ENCODE results near the gene FAM98B. TPM values are rescaled to one million over a fixed set of nuclear protein-coding genes. Genes with fewer than 3 reads are reported as not detected.

FAM98B gene
- total RNA-seq, 1 experiment from 2014 or later: 38.1 TPM

DNA sequence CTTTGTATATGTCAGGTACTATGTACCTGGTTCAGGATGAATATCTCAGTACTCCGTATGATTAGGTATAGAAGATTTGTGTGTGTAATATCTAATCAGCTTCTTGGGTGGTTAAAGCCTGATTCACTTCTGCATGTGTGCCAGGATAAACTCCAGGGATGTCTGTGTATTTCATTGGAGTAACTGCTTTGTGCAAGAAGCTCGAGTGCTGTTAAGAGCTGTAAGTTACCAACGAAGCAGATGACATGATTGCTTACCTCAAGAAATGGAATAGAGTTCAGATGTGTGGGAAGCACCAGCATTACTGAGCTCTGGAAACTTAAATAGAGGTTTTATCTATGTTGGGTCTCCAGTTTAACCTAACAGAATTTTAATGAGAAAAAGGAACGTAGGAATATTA is 23.7 kb downstream of the FAM98B start:
- H3K4me1 Mint-ChIP-seq: no peaks in the 10 kb centered on the region
- H3K36me3 Mint-ChIP-seq: peaks cover 47% of the 10 kb centered on the region
- H3K4me3 Mint-ChIP-seq: no peak overlapping the region
- no peak for ATAC-seq
- POLR2A ChIA-PET: no interaction called here
- no peak for TF ChIP-seq CBFB (CRISPR knock-in tag; IDR thresholded peaks at IDR 0.05; ENCODE audit: low read depth)
- no peak for TF ChIP-seq TEAD4 (CRISPR knock-in tag; IDR thresholded peaks at IDR 0.05)
- TF ChIP-seq, protein P1, sequence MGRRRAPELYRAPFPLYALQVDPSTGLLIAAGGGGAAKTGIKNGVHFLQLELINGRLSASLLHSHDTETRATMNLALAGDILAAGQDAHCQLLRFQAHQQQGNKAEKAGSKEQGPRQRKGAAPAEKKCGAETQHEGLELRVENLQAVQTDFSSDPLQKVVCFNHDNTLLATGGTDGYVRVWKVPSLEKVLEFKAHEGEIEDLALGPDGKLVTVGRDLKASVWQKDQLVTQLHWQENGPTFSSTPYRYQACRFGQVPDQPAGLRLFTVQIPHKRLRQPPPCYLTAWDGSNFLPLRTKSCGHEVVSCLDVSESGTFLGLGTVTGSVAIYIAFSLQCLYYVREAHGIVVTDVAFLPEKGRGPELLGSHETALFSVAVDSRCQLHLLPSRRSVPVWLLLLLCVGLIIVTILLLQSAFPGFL (CRISPR knock-in tag; IDR thresholded peaks at IDR 0.05; ENCODE audit: borderline replicate concordance): no peak
- TF ChIP-seq, protein P2, sequence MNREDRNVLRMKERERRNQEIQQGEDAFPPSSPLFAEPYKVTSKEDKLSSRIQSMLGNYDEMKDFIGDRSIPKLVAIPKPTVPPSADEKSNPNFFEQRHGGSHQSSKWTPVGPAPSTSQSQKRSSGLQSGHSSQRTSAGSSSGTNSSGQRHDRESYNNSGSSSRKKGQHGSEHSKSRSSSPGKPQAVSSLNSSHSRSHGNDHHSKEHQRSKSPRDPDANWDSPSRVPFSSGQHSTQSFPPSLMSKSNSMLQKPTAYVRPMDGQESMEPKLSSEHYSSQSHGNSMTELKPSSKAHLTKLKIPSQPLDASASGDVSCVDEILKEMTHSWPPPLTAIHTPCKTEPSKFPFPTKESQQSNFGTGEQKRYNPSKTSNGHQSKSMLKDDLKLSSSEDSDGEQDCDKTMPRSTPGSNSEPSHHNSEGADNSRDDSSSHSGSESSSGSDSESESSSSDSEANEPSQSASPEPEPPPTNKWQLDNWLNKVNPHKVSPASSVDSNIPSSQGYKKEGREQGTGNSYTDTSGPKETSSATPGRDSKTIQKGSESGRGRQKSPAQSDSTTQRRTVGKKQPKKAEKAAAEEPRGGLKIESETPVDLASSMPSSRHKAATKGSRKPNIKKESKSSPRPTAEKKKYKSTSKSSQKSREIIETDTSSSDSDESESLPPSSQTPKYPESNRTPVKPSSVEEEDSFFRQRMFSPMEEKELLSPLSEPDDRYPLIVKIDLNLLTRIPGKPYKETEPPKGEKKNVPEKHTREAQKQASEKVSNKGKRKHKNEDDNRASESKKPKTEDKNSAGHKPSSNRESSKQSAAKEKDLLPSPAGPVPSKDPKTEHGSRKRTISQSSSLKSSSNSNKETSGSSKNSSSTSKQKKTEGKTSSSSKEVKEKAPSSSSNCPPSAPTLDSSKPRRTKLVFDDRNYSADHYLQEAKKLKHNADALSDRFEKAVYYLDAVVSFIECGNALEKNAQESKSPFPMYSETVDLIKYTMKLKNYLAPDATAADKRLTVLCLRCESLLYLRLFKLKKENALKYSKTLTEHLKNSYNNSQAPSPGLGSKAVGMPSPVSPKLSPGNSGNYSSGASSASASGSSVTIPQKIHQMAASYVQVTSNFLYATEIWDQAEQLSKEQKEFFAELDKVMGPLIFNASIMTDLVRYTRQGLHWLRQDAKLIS (CRISPR knock-in tag; IDR thresholded peaks at IDR 0.05; ENCODE audit: borderline replicate concordance): no peak
- no peak for TF ChIP-seq ZNF416 (CRISPR knock-in tag; IDR thresholded peaks at IDR 0.05)
- TF ChIP-seq ZNF423 (CRISPR knock-in tag; IDR thresholded peaks at IDR 0.05): no peak
- no peak for TF ChIP-seq ATF1 (CRISPR knock-in tag; IDR thresholded peaks at IDR 0.05)
- CTCF ChIA-PET: interaction anchor here (0.9 to 2.2 kb wide), 5 partner anchors 38 to 222 kb away, joined by 3 to 9 read pairs (median 7); partner anchors contain the start of gene RASGRP1
- no peak overlapping the region for H3K27ac Mint-ChIP-seq
- DNase-seq (ENCODE audit: low spot score): no peak
- H3K9me3 Mint-ChIP-seq: no peaks in the 10 kb centered on the region
- no peaks in the 10 kb centered on the region for H3K27me3 Mint-ChIP-seq (ENCODE audit: low read depth)

GRCh38 chr15:38479266-38479665 is 25.3 kb downstream of the FAM98B start:
- no peak overlapping the region for H3K27ac Mint-ChIP-seq
- no peaks in the 10 kb centered on the region for H3K27me3 Mint-ChIP-seq (ENCODE audit: low read depth)
- DNase-seq (ENCODE audit: low spot score) (no peak), ATAC-seq (no peak)
- ChIA-PET POLR2A (no interaction called here), CTCF (interaction anchor here (1.1 to 1.8 kb wide), 2 partner anchors 211 to 221 kb away, joined by 3 to 7 read pairs; no protein-coding TSS in a partner anchor)
- no peak overlapping the region for H3K4me3 Mint-ChIP-seq
- no peaks in the 10 kb centered on the region for H3K9me3 Mint-ChIP-seq
- no peaks in the 10 kb centered on the region for H3K4me1 Mint-ChIP-seq
- peaks cover 44% of the 10 kb centered on the region for H3K36me3 Mint-ChIP-seq
- TF ChIP-seq TEAD4 (CRISPR knock-in tag; IDR thresholded peaks at IDR 0.05): no peak
- TF ChIP-seq TP53 (CRISPR knock-in tag; IDR thresholded peaks at IDR 0.05): no peak
- TF ChIP-seq EMX1 (CRISPR knock-in tag; IDR thresholded peaks at IDR 0.05): no peak
- TF ChIP-seq FOXP1 (CRISPR knock-in tag; IDR thresholded peaks at IDR 0.05; ENCODE audit: borderline replicate concordance): no peak
- TF ChIP-seq ZBTB21 (CRISPR knock-in tag; IDR thresholded peaks at IDR 0.05; ENCODE audit: borderline replicate concordance): no peak
- TF ChIP-seq, protein P3, sequence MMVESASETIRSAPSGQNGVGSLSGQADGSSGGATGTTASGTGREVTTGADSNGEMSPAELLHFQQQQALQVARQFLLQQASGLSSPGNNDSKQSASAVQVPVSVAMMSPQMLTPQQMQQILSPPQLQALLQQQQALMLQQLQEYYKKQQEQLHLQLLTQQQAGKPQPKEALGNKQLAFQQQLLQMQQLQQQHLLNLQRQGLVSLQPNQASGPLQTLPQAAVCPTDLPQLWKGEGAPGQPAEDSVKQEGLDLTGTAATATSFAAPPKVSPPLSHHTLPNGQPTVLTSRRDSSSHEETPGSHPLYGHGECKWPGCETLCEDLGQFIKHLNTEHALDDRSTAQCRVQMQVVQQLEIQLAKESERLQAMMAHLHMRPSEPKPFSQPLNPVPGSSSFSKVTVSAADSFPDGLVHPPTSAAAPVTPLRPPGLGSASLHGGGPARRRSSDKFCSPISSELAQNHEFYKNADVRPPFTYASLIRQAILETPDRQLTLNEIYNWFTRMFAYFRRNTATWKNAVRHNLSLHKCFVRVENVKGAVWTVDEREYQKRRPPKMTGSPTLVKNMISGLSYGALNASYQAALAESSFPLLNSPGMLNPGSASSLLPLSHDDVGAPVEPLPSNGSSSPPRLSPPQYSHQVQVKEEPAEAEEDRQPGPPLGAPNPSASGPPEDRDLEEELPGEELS (CRISPR knock-in tag; IDR thresholded peaks at IDR 0.05): no peak
- no peak for TF ChIP-seq AR (CRISPR knock-in tag; IDR thresholded peaks at IDR 0.05)
- TF ChIP-seq, protein P4, sequence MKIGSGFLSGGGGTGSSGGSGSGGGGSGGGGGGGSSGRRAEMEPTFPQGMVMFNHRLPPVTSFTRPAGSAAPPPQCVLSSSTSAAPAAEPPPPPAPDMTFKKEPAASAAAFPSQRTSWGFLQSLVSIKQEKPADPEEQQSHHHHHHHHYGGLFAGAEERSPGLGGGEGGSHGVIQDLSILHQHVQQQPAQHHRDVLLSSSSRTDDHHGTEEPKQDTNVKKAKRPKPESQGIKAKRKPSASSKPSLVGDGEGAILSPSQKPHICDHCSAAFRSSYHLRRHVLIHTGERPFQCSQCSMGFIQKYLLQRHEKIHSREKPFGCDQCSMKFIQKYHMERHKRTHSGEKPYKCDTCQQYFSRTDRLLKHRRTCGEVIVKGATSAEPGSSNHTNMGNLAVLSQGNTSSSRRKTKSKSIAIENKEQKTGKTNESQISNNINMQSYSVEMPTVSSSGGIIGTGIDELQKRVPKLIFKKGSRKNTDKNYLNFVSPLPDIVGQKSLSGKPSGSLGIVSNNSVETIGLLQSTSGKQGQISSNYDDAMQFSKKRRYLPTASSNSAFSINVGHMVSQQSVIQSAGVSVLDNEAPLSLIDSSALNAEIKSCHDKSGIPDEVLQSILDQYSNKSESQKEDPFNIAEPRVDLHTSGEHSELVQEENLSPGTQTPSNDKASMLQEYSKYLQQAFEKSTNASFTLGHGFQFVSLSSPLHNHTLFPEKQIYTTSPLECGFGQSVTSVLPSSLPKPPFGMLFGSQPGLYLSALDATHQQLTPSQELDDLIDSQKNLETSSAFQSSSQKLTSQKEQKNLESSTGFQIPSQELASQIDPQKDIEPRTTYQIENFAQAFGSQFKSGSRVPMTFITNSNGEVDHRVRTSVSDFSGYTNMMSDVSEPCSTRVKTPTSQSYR (CRISPR knock-in tag; IDR thresholded peaks at IDR 0.05): no peak
- TF ChIP-seq RELA (CRISPR knock-in tag; IDR thresholded peaks at IDR 0.05; ENCODE audit: borderline replicate concordance): no peak
- TF ChIP-seq, protein P5, sequence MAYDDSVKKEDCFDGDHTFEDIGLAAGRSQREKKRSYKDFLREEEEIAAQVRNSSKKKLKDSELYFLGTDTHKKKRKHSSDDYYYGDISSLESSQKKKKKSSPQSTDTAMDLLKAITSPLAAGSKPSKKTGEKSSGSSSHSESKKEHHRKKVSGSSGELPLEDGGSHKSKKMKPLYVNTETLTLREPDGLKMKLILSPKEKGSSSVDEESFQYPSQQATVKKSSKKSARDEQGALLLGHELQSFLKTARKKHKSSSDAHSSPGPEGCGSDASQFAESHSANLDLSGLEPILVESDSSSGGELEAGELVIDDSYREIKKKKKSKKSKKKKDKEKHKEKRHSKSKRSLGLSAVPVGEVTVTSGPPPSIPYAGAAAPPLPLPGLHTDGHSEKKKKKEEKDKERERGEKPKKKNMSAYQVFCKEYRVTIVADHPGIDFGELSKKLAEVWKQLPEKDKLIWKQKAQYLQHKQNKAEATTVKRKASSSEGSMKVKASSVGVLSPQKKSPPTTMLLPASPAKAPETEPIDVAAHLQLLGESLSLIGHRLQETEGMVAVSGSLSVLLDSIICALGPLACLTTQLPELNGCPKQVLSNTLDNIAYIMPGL (CRISPR knock-in tag; IDR thresholded peaks at IDR 0.05): no peak
- TF ChIP-seq FOXK1 (CRISPR knock-in tag; IDR thresholded peaks at IDR 0.05): no peak
- TF ChIP-seq, protein P6, sequence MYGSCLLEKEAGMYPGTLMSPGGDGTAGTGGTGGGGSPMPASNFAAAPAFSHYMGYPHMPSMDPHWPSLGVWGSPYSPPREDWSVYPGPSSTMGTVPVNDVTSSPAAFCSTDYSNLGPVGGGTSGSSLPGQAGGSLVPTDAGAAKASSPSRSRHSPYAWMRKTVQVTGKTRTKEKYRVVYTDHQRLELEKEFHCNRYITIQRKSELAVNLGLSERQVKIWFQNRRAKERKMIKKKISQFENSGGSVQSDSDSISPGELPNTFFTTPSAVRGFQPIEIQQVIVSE (CRISPR knock-in tag; IDR thresholded peaks at IDR 0.05; ENCODE audit: borderline replicate concordance): no peak
- no peak for TF ChIP-seq SP1 (CRISPR knock-in tag; conservative IDR thresholded peaks at IDR 0.05)
